ENCODE measurements around the gene ATG7.

DNA sequence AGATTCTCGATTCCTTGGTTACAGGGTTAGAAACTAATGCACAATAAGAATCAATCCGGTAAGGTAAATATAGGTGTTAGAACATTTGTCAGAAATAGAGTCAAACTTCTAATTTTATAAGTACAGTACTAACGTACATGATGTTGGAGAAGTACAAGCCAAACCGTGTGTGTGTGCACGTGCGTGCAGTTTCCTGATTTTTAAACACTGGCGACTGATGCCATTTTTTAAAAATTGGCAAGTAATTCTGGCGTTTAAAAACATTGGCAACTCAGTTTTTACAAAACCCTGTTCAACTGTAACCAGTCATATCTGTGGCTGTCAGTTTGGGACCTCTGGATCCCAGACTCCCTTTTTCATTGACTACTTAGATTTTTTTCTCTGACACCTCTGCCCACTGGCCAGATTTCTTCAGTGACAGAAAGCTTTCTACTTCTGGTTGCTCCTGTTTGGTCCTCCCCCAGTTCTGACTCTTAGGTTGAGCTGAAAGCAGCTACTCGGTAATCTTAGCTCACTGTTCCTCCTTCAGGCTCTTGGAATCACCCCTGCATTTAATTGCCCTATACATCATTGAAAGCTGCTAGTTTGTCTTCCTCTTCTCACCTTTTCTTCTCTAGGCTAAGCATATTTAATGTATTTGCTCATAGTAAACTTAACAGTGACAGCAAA is 843 bp downstream of the ATG7 start:
- TF ChIP-seq, protein P1, sequence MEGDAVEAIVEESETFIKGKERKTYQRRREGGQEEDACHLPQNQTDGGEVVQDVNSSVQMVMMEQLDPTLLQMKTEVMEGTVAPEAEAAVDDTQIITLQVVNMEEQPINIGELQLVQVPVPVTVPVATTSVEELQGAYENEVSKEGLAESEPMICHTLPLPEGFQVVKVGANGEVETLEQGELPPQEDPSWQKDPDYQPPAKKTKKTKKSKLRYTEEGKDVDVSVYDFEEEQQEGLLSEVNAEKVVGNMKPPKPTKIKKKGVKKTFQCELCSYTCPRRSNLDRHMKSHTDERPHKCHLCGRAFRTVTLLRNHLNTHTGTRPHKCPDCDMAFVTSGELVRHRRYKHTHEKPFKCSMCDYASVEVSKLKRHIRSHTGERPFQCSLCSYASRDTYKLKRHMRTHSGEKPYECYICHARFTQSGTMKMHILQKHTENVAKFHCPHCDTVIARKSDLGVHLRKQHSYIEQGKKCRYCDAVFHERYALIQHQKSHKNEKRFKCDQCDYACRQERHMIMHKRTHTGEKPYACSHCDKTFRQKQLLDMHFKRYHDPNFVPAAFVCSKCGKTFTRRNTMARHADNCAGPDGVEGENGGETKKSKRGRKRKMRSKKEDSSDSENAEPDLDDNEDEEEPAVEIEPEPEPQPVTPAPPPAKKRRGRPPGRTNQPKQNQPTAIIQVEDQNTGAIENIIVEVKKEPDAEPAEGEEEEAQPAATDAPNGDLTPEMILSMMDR (IDR thresholded peaks at IDR 0.05; ENCODE audit: low read length): no peak
- no peak for TF ChIP-seq EZH2 (optimal IDR thresholded peaks at IDR 0.05; ENCODE audit: low read depth, low read length)

Data from MM.1S (cell line).